ENCODE data around the gene FAM111B. TPM values are rescaled to one million over a fixed set of nuclear protein-coding genes. Genes with fewer than 3 reads are reported as not detected.
"Not testable (repeated sequence)": the region's sequence is repeated elsewhere in the genome, so short reads cannot be mapped to it uniquely, and the experiment has no call there.

FAM111B gene, protein sequence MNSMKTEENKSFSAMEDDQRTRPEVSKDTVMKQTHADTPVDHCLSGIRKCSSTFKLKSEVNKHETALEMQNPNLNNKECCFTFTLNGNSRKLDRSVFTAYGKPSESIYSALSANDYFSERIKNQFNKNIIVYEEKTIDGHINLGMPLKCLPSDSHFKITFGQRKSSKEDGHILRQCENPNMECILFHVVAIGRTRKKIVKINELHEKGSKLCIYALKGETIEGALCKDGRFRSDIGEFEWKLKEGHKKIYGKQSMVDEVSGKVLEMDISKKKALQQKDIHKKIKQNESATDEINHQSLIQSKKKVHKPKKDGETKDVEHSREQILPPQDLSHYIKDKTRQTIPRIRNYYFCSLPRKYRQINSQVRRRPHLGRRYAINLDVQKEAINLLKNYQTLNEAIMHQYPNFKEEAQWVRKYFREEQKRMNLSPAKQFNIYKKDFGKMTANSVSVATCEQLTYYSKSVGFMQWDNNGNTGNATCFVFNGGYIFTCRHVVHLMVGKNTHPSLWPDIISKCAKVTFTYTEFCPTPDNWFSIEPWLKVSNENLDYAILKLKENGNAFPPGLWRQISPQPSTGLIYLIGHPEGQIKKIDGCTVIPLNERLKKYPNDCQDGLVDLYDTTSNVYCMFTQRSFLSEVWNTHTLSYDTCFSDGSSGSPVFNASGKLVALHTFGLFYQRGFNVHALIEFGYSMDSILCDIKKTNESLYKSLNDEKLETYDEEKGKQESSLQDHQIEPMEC
- total RNA-seq = 0.84 TPM
- long read RNA-seq, partial matches to known transcripts = 0 of 1 reads
- long read RNA-seq, other reads (novel, unspliced or antisense) = 0 of 1 reads

DNA sequence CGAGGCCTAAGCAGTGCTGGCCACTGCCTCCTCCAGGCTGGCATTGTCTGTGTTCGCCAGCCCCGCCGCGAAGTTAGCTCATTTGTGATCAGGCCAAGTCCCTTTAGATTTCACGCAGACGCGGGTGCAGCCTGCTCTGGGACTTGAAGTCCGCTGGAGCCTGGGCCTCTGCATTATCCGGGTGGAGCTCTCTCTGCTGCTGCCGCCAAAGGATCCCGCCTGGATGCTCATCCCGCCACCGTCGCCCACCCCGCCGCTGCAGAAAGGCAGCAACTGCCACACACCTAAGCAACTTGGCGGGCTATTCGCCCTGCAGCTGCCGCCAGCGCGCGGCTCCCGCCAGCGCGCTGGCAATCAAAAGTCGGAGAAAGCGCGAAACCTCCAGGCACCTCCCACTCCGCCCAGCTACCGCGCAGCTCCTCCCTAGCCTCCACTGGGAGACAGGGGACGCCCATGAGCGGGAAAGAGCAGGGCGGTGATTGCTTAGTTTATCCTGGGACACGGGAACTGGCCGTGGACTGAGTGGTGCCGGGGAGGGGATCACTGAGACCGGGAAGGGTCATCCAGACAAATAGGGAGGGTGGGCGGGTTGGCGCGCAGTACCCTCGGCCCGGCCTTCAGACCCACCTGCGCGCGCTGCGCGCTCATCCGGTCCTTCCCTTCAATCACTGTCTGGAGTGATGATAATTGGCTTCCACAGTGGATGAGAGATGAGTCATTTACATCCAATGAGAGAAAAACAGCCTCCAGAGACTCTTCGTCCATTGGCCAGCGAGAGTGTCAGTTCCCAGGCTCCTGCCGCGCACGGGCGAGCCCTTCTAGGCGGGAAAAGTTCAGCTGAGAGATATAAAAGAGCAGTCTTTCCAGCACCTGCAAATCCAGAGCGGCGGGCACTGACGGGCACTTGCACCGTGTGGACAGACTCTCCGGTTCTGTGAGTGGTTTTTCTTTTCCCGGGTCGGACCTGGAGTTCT lies at the start of gene FAM111B:
TSS of gene FAM111B (plus strand) at position 875 of the 974 bp plus-strand sequence. CDS start 2,389 bp downstream, outside the sequence.
- intact Hi-C loops (cut with micrococcal nuclease) = no loop called here
- ATAC-seq = peak; percentile 99
- DNase-seq = peak; percentile 81

GRCh38 chr11:59058120-59059033 lies 48.7 kb upstream of the FAM111B start:
- DNase-seq (peak; percentile 63), ATAC-seq (peak; percentile 81)
- intact Hi-C loops (cut with micrococcal nuclease) = not testable (repeated sequence)

- not testable (repeated sequence) for DNase-seq, ATAC-seq
- intact Hi-C loops (cut with micrococcal nuclease) = loop anchor here (10.0 kb wide), 1 partner anchor 75 kb away; no protein-coding TSS in a partner anchor
These were observed 46.9 kb upstream of the FAM111B start for GRCh38 chr11:59060096-59060495.

DNA sequence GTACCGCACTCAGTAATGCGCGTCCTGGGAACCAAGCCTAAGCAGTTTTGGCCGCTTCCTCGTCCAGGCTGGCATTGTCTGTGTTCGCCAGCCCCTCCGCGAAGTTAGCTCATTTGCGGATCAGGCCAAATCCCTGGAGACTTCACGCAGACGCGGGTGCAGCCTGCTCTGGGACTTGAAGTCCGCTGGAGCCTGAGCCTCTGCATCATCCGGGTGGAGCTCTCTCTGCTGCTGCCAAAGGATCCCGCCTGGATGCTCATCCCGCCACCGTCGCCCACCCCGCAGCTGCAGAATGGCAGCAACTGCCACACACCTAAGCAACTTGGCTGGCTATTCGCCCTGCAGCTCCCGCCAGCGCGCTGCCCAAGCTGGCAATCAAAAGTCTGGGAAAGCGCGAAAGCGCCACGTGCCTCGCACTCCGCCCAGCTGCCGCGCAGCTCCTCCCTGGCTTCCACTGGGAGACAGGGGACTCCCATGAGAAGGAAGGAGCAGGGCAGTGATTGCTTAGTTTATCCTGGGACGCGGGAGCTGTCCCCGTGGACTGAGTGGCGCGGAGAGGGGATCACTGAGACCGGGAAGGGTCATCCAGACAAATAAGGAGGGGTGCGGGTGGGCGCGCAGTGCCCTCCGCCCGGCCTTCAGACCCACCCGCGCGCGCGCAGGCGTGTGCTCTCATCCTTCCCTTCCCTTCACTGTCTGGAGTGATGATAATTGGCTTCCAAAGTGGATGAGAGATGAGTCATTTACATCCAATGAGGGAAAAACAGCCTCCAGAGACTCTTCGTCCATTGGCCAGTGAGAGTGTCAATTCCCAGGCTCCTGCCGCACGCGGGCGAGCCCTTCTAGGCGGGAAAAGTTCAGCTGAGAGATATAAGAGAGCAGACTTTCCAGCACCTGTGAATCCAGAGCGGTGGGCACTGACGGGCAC lies 44.2 kb upstream of the FAM111B start:
- intact Hi-C loops (cut with micrococcal nuclease) = loop anchor here (10.0 kb wide), 1 partner anchor 72 kb away; no protein-coding TSS in a partner anchor
- DNase-seq = no peak
- ATAC-seq = no peak

DNA sequence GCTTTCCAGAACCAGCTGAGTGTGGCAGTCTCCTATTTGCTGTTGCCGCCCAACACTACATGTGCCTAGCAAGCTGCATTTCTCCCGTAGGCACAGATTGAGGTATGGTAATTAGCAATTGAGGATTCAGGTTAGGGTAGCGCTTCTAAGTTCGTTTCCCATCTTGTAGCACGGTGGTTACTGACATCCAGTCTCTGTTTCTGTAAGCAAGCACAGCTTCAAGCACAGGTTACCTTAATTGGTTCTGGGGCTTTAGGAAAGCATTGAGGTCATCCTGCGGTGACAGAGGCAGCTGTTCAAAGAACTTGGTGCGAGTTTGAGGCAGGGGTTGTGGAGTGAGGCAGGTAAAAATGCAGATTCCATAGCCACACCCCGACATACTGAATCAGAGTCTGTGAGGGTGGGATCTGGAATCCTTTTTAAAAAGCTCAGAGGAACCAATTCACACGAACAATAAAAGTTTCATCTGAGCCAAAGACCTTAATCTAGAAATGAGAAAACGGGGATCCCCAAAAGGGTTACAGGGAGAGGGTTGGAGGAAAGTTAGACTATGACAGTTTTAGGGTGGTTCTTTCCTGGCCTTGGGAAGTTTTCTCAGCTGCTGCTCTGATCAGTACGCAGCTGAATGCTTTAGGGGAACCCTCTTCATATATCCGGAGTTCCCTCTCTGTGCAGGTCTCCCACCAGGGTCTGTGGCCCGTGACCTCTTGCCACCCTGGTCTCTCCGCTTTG lies 42.9 kb upstream of the FAM111B start:
- intact Hi-C loops (cut with micrococcal nuclease) = loop anchor here (10.0 kb wide), 1 partner anchor 71 kb away; no protein-coding TSS in a partner anchor
- DNase-seq, ATAC-seq: not testable (repeated sequence)

- no peak for DNase-seq
- ATAC-seq = no peak
- intact Hi-C loops (cut with micrococcal nuclease) = loop anchor here (10.0 kb wide), 1 partner anchor 66 kb away; no protein-coding TSS in a partner anchor
These were observed 38.0 kb upstream of the FAM111B start for GRCh38 chr11:59069087-59069486.

DNA sequence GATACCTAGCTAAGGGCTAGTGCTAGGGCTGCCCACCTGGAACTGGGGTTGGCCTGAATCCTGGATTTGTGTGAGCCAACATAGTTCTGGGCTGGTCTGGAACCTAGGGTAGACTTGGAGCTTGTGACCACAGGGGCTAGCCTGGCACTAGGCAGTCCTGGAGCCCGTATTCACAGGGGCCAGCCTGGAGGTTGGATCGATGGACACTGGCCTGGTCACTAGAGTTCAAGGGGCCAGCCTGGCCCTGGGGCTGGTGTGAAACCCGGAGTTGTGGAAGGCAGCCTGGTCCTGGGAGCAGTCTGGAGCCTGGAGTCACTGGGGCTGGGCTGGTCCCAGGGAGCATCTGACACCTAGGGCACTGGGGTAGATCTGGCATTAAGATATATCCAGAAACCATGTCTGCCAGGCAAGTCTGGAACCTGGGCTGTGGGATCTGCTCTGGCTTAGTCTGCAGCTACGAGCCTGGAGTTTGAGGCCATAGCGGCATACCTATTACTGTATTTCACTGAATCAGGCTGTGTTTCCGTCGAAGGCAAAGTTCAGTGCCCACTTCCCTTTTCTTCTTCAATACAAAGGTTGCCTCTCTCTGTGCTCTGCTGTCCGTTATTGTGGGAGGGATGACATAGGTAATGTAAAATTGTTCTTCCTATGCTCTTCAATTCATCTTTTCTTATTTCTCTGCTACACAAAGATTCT lies 30.0 kb upstream of the FAM111B start:
- no peak for ATAC-seq
- intact Hi-C loops (cut with micrococcal nuclease) = no loop called here
- no peak for DNase-seq

GRCh38 chr11:59078435-59078834 lies 28.6 kb upstream of the FAM111B start:
- DNase-seq = no peak
- intact Hi-C loops (cut with micrococcal nuclease) = no loop called here

GRCh38 chr11:59079086-59079485 lies 28.0 kb upstream of the FAM111B start:
- ATAC-seq (no peak), DNase-seq (no peak)
- intact Hi-C loops (cut with micrococcal nuclease) = no loop called here

More at GRCh38 chr11:59078435-59078834, 28.6 kb upstream of the FAM111B start:
- no peak for ATAC-seq

DNA sequence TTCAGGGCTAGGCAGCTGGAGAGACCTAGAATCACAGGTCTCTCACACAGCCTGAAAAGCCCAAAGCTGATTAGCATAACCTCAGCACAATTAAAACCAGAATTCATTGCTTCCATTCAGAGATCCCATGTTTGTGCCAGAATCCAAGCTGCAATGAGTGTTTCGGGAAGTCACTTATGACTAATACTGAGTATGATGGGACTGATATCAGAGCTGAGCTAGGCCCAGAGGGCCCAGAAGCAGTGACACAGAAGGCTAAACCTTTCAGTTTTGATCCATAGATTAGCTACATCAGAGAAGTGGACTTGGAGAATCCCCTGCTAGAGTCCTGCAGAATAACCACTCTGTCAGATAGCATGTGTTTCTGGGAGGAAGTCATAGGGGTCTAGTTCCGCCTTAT lies 26.6 kb upstream of the FAM111B start:
- ATAC-seq; intact Hi-C loops (cut with micrococcal nuclease); DNase-seq: not testable (repeated sequence)

DNA sequence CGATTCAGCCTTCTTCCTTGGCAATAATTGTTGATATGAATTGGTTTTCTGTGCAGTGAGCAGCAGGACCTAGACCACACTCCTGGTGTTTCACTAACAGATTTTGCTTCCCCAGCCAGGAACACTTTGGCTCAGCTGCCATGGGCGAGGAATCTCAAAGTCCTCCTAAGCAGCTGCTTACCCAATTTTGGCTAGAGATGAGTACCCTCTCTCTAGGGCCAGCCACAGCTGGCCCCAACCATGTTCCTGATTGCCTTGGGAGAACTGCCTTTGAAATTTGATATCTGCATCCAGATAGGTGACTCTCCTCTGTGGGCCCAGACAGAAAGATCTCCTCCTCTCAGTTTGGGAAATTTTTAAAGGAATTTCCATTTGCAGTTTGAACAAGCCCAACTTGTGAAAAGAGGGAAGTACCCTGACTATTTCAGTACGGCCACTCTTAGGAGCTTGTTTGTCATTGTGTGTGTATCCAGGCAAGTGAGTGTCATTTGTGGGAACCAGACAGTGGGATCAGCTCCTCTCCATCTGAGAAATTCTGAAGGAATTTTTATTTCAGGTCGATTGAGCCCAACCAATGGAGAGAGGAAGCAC lies 25.5 kb upstream of the FAM111B start:
- ATAC-seq; intact Hi-C loops (cut with micrococcal nuclease); DNase-seq: not testable (repeated sequence)

- intact Hi-C loops (cut with micrococcal nuclease); DNase-seq; ATAC-seq: not testable (repeated sequence)
These were observed 21.0 kb upstream of the FAM111B start, which contains the start of gene GLYATL1B for GRCh38 chr11:59086007-59086406. GLYATL1B (plus strand) TSS chr11:59086307; CDS start chr11:59086307, 0 bp downstream.

- no peak for ATAC-seq
- intact Hi-C loops (cut with micrococcal nuclease) = no loop called here
- DNase-seq = no peak
These were observed 18.9 kb upstream of the FAM111B start for GRCh38 chr11:59088162-59088561.

- ATAC-seq; DNase-seq; intact Hi-C loops (cut with micrococcal nuclease): not testable (repeated sequence)
These were observed 13.5 kb upstream of the FAM111B start for GRCh38 chr11:59093576-59093975.

DNA sequence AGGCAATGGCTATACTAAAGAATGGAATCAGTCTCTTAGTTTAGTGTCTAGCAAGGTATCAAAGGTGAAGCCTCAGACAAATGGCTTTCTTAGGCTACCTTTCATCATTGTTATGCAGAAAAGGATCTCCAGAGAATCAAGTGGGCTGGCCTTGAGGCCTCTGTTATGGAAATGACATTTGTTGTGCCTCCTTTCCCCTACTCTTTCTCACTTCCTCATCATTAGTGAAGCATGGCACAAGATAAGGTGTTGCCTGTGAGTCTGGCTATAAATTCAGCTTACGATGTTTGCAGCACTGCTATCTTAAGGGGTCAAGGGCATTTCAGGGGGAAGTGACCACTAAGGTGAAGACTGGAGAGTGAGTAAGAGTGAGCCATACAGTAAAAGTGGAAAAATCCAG lies 11.8 kb upstream of the FAM111B start:
- intact Hi-C loops (cut with micrococcal nuclease); ATAC-seq: not testable (repeated sequence)

More for the DNA sequence above, 11.8 kb upstream of the FAM111B start:
- DNase-seq = not testable (repeated sequence)
